K562 (cell line): ENCODE data around the gene TRIOBP. TPM values are rescaled to one million over a fixed set of nuclear protein-coding genes. Genes with fewer than 3 reads are reported as not detected.

ENCODE experiments used
- ARNT ChIP-seq, 2 experiments: fragments of 450-650 bp; IDR thresholded peaks; 2 replicates each; pipeline ENCODE4 v1.6.1; 2016; ENCODE audit warnings: mild to moderate bottlenecking in 1 of 2
- ATF1 ChIP-seq, 2 experiments: fragments of 450-650 bp in 1 of 2; IDR thresholded peaks; 2 replicates each; pipeline ENCODE4 v1.6.1; 2016; ENCODE audit warnings: missing compliant biosample characterization in 1 of 2, missing genetic modification characterization in 1 of 2
- ATF7 ChIP-seq: fragments of 450-650 bp; IDR thresholded peaks from 2 replicates; pipeline ENCODE4 v1.7.1; 2014; ENCODE audit warnings: mild to moderate bottlenecking, moderate library complexity
- FOS ChIP-seq: IDR thresholded peaks from 3 replicates; pipeline ENCODE4 v1.6.1; 2011; ENCODE audit not compliant: insufficient read length; ENCODE audit errors: extremely low read depth
- MBD2 ChIP-seq: sonication (generic); IDR thresholded peaks from 2 replicates; pipeline ENCODE4 v1.6.1; 2016; ENCODE audit warnings: low read depth, borderline replicate concordance
- RBBP5 ChIP-seq: fragments of 200-600 bp; sonication (generic); IDR thresholded peaks from 2 replicates; pipeline ENCODE4 v1.6.1; 2012; ENCODE audit warnings: borderline replicate concordance, mild to moderate bottlenecking, low read length, control low read depth, inconsistent platforms; ENCODE audit not compliant: insufficient read depth, poor library complexity, severe bottlenecking
- SMARCA5 ChIP-seq: fragments of 450-650 bp; IDR thresholded peaks from 2 replicates; pipeline ENCODE4 v1.6.1; 2016
- TRIM24 ChIP-seq, 2 experiments: fragments of 450-650 bp; IDR thresholded peaks; 2 replicates each; pipeline ENCODE4 v1.6.1; 2016
- TRIM28 ChIP-seq: fragments of 450-650 bp; IDR thresholded peaks from 2 replicates; pipeline ENCODE4 v1.6.1; 2017
- ZBTB1 ChIP-seq: sonication (generic); formaldehyde crosslinking; IDR thresholded peaks from 2 replicates; pipeline ENCODE4 v1.8.1; 2023; ENCODE audit warnings: missing genetic modification reagents, low read depth, mild to moderate bottlenecking, borderline replicate concordance
- polyA plus RNA-seq, 8 experiments: library from polyadenylated mRNA; depleted of rRNA in 4 of 8; stranded (reverse) in 5 of 8; unstranded in 3 of 8; fragments of >200 nt; fragmentation: Nextera tagmentation in 2 of 8; fragmentation: Illumina TruSeq in 1 of 8; extraction: Ambion mirVana in 2 of 8; extraction: Trizol in 1 of 8; gene quantifications; 2 replicates each; pipeline versions ENCODE4 v1.2.1 to v1.2.3, GENCODE V29; 2011 to 2014; ENCODE audit warnings: inconsistent platforms in 1 of 8, missing spikeins in 1 of 8
- total RNA-seq, 7 experiments: library from RNA; depleted of rRNA in 6 of 7; stranded (reverse); fragments of >200 nt in 6 of 7; fragmentation: Illumina TruSeq in 2 of 7; extraction: Trizol in 2 of 7; gene quantifications; 2 replicates each; pipeline versions ENCODE4 v1.2.1 to v1.2.3, GENCODE V29; 2011 to 2021; ENCODE audit warnings: low replicate concordance in 1 of 7
- TF ChIP-seq, protein P1 (sequence below), 3 experiments: fragments of 200-800 bp in 1 of 3; sonication (Bioruptor generic) in 1 of 3; sonication (generic) in 1 of 3; formaldehyde crosslinking in 1 of 3; IDR thresholded peaks; 2 replicates each; pipeline versions ENCODE4 v1.6.1 to v1.8.0; 2016 to 2022; ENCODE audit warnings: mild to moderate bottlenecking in 2 of 3, missing compliant biosample characterization in 2 of 3, missing genetic modification characterization in 2 of 3, missing genetic modification reagents in 1 of 3
- TF ChIP-seq, protein P2 (sequence below), 3 experiments: fragments of 200-800 bp in 1 of 3; fragments of 250-450 bp in 1 of 3; fragments of 450-650 bp in 1 of 3; sonication (Bioruptor Pico) in 1 of 3; sonication (Bioruptor generic) in 1 of 3; formaldehyde crosslinking in 1 of 3; IDR thresholded peaks; 2 replicates each; pipeline versions ENCODE4 v1.6.1 to v1.8.0; 2016 to 2022; ENCODE audit warnings: mild to moderate bottlenecking in 2 of 3, missing genetic modification characterization in 2 of 3, missing compliant biosample characterization in 1 of 3, moderate library complexity in 1 of 3
- TF ChIP-seq, protein P3 (sequence below): fragments of 450-650 bp; formaldehyde crosslinking; IDR thresholded peaks from 2 replicates; pipeline ENCODE4 v1.4.0; 2020; ENCODE audit warnings: mild to moderate bottlenecking, moderate library complexity

The TRIOBP gene
- total and polyA plus RNA-seq, 9 of the 15 experiments (the other 6 are each of a cell fraction or from before 2014, with no cell fraction given) = 0.24 to 13.8 (median 5.5) TPM

DNA sequence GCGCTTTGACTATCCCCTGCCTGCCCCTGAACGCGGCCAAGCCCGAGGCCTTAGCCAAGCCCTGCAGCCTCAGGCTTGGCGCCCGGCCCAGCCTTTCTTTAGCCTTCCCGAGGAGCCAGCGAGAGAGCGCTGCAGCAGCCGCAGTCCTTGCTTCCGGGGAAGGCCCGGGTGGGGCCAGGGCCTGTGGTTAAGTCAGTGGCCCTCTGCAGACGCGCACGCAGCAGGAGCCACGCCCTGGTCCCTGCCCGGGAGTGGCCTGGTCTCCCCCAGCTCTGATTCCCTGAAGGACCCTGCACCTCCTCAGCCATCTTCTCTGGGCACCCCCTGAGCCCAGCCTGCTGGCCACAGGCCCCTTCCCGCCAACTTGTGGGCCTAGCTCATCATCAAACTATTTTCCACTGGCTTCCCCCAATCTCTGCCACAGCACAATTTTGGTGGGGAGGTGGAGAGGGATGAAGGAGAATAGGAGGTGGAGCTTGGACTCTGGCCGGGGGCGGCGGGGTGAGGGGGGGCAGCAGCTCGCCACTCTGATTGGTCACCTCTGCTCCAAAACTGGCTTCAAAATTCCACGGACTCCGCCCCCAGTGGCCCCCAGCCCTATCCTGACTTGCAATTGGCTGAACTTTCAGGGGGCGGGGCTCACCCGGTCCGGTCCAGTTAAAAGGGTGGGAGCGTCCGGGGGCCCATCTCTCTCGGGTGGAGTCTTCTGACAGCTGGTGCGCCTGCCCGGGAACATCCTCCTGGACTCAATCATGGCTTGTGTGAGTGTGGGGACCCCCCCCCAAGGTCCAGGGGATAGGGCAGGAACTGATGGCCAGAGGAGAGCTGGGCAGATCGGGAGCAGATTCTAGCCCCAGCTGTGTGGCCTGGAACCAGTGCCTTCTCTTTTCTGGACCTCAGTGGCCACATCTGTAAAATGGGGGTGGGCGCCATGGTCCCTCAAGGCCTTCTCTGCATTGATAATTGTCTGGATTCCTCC lies 21.6 kb upstream of the TRIOBP start, which contains the start of gene LGALS1 (continued):
- TF ChIP-seq ATF1 (CRISPR knock-in tag; IDR thresholded peaks at IDR 0.05) = no peak
- peak; percentile 66 for TF ChIP-seq ATF1 (tag; IDR thresholded peaks at IDR 0.05)
- TF ChIP-seq, protein P1, sequence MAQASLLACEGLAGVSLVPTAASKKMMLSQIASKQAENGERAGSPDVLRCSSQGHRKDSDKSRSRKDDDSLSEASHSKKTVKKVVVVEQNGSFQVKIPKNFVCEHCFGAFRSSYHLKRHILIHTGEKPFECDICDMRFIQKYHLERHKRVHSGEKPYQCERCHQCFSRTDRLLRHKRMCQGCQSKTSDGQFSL (CRISPR knock-in tag; IDR thresholded peaks at IDR 0.05) = peak; percentile 83
- TF ChIP-seq, protein P1 (tag; IDR thresholded peaks at IDR 0.05) = peak in 1 of 2 experiments; percentile 80; a peak in 2 of 4 replicates
- peak; percentile 48 for TF ChIP-seq RBBP5
- no peak for TF ChIP-seq TRIM28
- TF ChIP-seq, protein P2, sequence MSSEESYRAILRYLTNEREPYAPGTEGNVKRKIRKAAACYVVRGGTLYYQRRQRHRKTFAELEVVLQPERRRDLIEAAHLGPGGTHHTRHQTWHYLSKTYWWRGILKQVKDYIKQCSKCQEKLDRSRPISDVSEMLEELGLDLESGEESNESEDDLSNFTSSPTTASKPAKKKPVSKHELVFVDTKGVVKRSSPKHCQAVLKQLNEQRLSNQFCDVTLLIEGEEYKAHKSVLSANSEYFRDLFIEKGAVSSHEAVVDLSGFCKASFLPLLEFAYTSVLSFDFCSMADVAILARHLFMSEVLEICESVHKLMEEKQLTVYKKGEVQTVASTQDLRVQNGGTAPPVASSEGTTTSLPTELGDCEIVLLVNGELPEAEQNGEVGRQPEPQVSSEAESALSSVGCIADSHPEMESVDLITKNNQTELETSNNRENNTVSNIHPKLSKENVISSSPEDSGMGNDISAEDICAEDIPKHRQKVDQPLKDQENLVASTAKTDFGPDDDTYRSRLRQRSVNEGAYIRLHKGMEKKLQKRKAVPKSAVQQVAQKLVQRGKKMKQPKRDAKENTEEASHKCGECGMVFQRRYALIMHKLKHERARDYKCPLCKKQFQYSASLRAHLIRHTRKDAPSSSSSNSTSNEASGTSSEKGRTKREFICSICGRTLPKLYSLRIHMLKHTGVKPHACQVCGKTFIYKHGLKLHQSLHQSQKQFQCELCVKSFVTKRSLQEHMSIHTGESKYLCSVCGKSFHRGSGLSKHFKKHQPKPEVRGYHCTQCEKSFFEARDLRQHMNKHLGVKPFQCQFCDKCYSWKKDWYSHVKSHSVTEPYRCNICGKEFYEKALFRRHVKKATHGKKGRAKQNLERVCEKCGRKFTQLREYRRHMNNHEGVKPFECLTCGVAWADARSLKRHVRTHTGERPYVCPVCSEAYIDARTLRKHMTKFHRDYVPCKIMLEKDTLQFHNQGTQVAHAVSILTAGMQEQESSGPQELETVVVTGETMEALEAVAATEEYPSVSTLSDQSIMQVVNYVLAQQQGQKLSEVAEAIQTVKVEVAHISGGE (CRISPR knock-in tag; IDR thresholded peaks at IDR 0.05) = peak in 1 of 3 experiments; percentile 31; a peak in 1 of 6 replicates
- TF ChIP-seq FOS = peak; percentile 47
- peak; percentile 61 for TF ChIP-seq ATF7
- peak; percentile 36; the same call in 1 of the 2 replicates for TF ChIP-seq ZBTB1 (CRISPR knock-in tag)
- peak in 1 of 2 experiments; percentile 26; a peak in 1 of 4 replicates for TF ChIP-seq TRIM24 (IDR thresholded peaks at IDR 0.05)
- no peak for TF ChIP-seq ARNT (IDR thresholded peaks at IDR 0.05)
- peak; percentile 24 for TF ChIP-seq MBD2
- TF ChIP-seq, protein P3, sequence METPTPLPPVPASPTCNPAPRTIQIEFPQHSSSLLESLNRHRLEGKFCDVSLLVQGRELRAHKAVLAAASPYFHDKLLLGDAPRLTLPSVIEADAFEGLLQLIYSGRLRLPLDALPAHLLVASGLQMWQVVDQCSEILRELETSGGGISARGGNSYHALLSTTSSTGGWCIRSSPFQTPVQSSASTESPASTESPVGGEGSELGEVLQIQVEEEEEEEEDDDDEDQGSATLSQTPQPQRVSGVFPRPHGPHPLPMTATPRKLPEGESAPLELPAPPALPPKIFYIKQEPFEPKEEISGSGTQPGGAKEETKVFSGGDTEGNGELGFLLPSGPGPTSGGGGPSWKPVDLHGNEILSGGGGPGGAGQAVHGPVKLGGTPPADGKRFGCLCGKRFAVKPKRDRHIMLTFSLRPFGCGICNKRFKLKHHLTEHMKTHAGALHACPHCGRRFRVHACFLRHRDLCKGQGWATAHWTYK (CRISPR knock-in tag) = peak; percentile 49; the same call in 1 of the 2 replicates
- TF ChIP-seq SMARCA5 = peak; percentile 86
